Activated CD8-positive, alpha-beta T cell treated with anti-CD3 and anti-CD28 coated beads, Interleukin-2, amount 10 ng/mL, durations not matched to agents 7 days and 5 days (primary cell): ENCODE results near the gene CRYBB3. TPM values are rescaled to one million over a fixed set of nuclear protein-coding genes. Genes with fewer than 3 reads are reported as not detected.

Experiments
- ATAC-seq: fragments of 150-1000 bp; cut with Tn5 transposase; one replicate; pipeline ENCODE4 v1.10.0; 2021; ENCODE audit warnings: moderate library complexity
- CTCF ChIA-PET: fragments of 350-600 bp; sonication (Branson Sonifier 250); formaldehyde crosslinking; loops from one replicate; lab custom pipeline; 2021; ENCODE audit warnings: antibody characterized with exemption; lab: Charles Lee
- POLR2A ChIA-PET: fragments of 350-600 bp; sonication (Branson Sonifier 250); formaldehyde crosslinking; loops from one replicate; lab custom pipeline; 2021; ENCODE audit warnings: antibody characterized with exemption; lab: Charles Lee
- DNase-seq: peaks from one replicate; pipeline ENCODE4 v3.0.0-alpha.2; 2020
- H3K27ac Mint-ChIP-seq: one replicate; pipeline ENCODE4 v1.8.0; 2021; ENCODE audit warnings: mild to moderate bottlenecking, mixed read lengths
- H3K27me3 Mint-ChIP-seq: one replicate; pipeline ENCODE4 v1.8.0; 2021; ENCODE audit warnings: low read depth, mixed read lengths
- H3K36me3 Mint-ChIP-seq: one replicate; pipeline ENCODE4 v1.8.0; 2021; ENCODE audit warnings: low read depth, mixed read lengths
- H3K4me1 Mint-ChIP-seq: one replicate; pipeline ENCODE4 v1.8.0; 2021; ENCODE audit warnings: low read depth, mixed read lengths
- H3K4me3 Mint-ChIP-seq: one replicate; pipeline ENCODE4 v1.8.0; 2021; ENCODE audit warnings: mild to moderate bottlenecking, mixed read lengths
- H3K9me3 Mint-ChIP-seq: one replicate; pipeline ENCODE4 v1.8.0; 2022; ENCODE audit warnings: mixed read lengths; ENCODE audit not compliant: insufficient read depth
- total RNA-seq, 2 experiments: library from RNA; stranded (reverse); gene quantifications; one replicate each; pipeline ENCODE4 v1.2.3, GENCODE V29; 2021

CRYBB3 gene
- total RNA-seq, 2 experiments from 2014 or later, result not detected

DNA sequence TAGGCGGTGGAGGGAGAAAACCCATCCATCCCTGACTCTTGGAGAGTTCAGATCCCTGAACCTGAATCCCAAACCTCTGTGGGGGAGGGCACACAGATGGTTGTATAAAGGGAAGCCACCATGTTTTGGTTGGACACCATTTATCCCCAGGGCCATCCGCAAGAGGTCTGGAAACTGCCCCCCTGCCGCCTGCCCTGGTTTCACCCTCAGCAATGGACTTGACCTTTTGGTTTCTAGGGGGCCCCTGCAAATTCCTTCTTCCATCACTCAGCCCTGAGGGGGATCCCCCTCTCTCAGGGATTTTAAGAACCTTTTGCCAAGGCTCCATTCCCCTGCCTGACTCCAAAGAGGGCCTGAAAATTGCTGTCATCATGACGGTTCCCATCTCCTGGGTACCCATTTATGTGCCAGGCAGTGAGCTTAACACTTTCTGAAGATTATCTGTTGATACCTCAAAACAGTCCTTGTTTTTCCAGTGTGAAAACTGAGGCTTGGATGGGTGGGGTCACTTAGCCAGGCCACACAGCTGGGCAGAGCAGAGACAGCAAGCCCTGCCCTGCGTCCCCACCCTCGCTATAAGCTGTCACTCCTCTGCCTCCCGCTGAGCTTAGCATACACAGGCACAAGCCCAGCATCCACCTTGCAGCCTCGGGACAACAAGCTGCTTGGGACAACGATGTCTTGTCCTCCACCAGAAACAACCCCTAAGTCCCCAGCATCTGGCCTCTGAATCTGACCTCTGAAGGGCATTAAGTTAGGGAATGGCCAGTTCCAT is 33.2 kb upstream of the CRYBB3 start:
- Mint-ChIP-seq H3K36me3 (no peaks in the 10 kb centered on the region), H3K9me3 (no peaks in the 10 kb centered on the region), H3K4me1 (peaks cover 4% of the 10 kb centered on the region), H3K4me3 (no peak overlapping the region), H3K27ac (no peak overlapping the region), H3K27me3 (no peaks in the 10 kb centered on the region)
- DNase-seq (no peak), ATAC-seq (no peak)
- ChIA-PET POLR2A (no interaction called here), CTCF (no interaction called here)

DNA sequence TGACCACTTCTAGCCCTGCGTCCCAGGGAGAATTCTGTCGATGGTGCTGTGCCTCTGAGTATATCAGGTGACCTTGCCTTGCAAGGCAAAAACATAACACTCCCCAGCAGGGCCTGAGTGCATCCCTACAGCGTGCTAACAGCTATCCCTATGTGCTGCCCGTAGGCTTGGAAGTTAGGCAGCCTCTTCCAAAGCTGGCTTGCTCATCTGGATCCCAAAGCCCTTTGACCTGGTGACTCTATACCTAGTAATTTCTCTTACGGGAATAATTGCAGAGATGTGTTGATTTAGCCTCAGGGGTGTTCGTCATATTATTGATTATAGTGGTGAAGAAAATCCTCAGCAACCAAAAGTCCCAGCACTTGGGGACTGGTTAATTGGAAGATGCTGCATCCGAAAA is 32.6 kb upstream of the CRYBB3 start:
- CTCF ChIA-PET, result no interaction called here
- ATAC-seq (no peak), DNase-seq (no peak)
- Mint-ChIP-seq H3K4me3 (no peak overlapping the region), H3K27me3 (no peaks in the 10 kb centered on the region), H3K4me1 (peaks cover 4% of the 10 kb centered on the region), H3K27ac (no peak overlapping the region), H3K36me3 (no peaks in the 10 kb centered on the region), H3K9me3 (no peaks in the 10 kb centered on the region)
- POLR2A ChIA-PET, result no interaction called here

DNA sequence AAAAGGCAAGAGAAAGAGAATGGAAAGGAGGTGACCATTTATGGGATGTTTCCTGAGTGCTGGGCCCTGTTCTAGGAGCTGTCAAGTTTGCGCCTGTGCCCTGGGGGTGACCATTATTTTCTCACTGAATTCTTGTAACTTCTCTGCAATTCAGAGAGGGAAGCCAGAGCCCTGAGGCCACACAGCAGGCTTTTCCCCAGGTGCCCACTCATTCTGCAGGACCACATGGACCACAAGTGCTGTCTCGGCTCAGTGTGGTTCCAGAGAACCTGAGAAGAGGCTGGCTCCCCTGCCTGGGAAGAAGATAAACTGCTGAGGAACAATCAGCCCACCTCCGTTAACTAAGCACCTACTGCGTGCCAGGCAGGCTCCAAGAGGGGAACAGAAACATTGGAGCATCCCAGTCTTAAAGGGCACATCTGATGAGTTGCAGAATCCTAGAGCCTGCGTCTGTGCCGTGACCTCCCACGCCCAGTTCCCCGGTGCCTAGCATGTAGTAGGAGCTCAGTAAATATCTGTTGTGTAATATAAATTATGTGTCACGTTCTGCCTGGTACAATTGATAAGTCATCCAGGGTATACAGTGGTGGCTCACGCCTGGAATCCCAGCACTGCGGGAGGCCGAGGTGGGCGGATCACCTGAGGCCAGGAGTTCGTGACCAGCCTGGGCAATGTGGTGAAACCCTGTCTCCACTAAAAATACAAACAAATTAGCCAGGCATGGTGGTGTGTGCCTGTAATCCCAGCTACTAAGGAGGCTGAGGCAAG is 31.6 kb upstream of the CRYBB3 start:
- POLR2A ChIA-PET, result no interaction called here
- DNase-seq, result no peak
- Mint-ChIP-seq H3K36me3 (no peaks in the 10 kb centered on the region), H3K4me1 (peaks cover 4% of the 10 kb centered on the region), H3K27ac (no peak overlapping the region), H3K9me3 (no peaks in the 10 kb centered on the region), H3K4me3 (no peak overlapping the region), H3K27me3 (no peaks in the 10 kb centered on the region)
- CTCF ChIA-PET, result no interaction called here
- no peak for ATAC-seq

DNA sequence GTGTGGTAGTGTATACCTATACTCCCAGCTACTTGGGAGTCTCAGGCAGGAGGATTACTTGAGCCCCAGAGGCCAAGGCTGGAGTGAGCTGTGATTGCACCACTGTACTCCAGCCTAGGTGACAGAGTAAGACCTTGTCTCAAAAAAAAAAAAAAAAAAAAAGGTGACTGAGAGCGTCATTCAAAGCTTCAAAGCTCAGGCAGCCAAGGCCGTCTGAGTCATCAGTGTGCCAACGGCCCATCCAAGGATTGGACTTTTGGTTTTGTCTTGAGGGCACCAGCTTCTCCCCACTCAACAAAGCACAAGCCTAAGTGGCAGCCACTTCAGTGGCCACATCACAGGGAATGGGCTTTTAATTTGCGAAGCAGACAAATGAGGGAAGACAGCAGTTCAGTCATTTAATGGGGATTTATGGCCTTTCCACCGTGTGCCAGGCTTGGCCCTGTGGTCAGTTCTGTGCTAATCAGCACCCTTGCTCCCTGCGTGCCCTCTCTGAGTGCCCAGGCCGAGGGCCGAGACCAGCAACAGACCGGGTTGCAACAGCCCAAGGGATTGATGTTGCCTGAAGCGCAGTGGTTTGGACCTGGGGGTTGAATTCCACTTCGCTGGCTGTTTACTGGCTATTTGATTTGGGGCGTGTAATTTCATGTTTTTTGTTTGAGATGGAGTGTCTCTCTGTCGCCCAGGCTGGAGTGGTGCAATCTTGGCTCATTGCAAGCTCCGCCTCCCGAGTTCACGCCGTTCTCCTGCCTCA is 30.2 kb upstream of the CRYBB3 start:
- no peaks in the 10 kb centered on the region for H3K9me3 Mint-ChIP-seq
- H3K36me3 Mint-ChIP-seq, result no peaks in the 10 kb centered on the region
- POLR2A ChIA-PET, result no interaction called here
- CTCF ChIA-PET, result no interaction called here
- H3K27me3 Mint-ChIP-seq, result no peaks in the 10 kb centered on the region
- H3K4me3 Mint-ChIP-seq, result no peak overlapping the region
- no peaks in the 10 kb centered on the region for H3K4me1 Mint-ChIP-seq
- ATAC-seq (no peak), DNase-seq (no peak)
- no peak overlapping the region for H3K27ac Mint-ChIP-seq

DNA sequence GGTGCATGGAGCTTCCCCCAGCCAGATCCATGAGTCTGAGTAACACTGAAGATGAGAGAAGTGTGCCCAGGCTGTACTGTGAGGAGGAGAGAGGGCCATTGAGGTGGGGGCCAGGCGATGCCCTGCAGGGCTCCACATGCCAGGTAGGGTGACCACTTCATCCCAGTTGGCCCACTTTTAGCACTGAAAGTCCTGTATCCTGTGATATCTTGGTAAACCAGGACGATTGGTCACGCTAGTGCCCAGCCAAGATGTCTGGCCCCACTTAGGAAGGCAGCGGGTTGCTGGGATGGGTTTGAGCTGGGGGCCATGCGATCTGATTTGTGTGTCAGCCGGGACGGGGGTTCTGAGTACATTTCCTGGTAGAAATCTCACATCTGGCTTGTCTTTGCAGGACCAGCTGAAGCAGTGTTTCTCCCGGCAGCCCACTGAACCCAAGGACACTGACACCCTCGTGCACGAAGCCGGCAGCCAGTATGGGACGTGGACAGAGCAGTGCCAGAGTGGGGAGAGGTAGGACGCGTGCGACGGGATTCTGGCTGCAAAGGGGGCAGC is 29.2 kb upstream of the CRYBB3 start:
- no peaks in the 10 kb centered on the region for H3K4me1 Mint-ChIP-seq
- no peak for DNase-seq
- H3K27ac Mint-ChIP-seq, result peak overlapping the region; percentile 39
- CTCF ChIA-PET, result no interaction called here
- no peak overlapping the region for H3K4me3 Mint-ChIP-seq
- POLR2A ChIA-PET, result no interaction called here
- H3K27me3 Mint-ChIP-seq, result no peaks in the 10 kb centered on the region
- H3K36me3 Mint-ChIP-seq, result no peaks in the 10 kb centered on the region
- H3K9me3 Mint-ChIP-seq, result no peaks in the 10 kb centered on the region
- no peak for ATAC-seq

DNA sequence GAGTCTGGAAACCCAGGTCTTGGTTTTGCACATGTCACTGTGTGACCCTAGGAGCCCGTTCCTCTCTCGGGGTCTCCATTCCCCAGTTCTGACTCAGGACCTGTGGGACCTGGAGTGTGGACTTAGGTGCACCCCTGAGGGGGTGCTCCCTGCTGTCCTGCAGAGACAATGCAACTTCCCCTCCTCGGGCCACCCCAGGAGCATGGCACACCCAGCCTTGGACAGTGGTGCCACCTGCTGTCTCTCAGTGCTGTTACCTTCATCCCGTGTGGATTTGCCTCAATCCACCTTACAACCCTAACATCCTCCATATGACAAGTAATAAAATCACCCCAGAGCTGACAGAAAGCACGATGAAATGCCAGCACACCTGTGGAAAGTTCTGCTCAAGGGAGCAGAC is 27.5 kb upstream of the CRYBB3 start:
- no peak overlapping the region for H3K27ac Mint-ChIP-seq
- H3K4me1 Mint-ChIP-seq, result no peaks in the 10 kb centered on the region
- POLR2A ChIA-PET, result no interaction called here
- DNase-seq (peak; percentile 42), ATAC-seq (no peak)
- CTCF ChIA-PET, result interaction anchor here (0.7 to 2.5 kb wide), 3 partner anchors 44 to 90 kb away, joined by 3 to 9 read pairs (median 5); no protein-coding TSS in a partner anchor
- no peaks in the 10 kb centered on the region for H3K36me3 Mint-ChIP-seq
- H3K9me3 Mint-ChIP-seq, result no peaks in the 10 kb centered on the region
- H3K4me3 Mint-ChIP-seq, result no peak overlapping the region
- no peaks in the 10 kb centered on the region for H3K27me3 Mint-ChIP-seq

DNA sequence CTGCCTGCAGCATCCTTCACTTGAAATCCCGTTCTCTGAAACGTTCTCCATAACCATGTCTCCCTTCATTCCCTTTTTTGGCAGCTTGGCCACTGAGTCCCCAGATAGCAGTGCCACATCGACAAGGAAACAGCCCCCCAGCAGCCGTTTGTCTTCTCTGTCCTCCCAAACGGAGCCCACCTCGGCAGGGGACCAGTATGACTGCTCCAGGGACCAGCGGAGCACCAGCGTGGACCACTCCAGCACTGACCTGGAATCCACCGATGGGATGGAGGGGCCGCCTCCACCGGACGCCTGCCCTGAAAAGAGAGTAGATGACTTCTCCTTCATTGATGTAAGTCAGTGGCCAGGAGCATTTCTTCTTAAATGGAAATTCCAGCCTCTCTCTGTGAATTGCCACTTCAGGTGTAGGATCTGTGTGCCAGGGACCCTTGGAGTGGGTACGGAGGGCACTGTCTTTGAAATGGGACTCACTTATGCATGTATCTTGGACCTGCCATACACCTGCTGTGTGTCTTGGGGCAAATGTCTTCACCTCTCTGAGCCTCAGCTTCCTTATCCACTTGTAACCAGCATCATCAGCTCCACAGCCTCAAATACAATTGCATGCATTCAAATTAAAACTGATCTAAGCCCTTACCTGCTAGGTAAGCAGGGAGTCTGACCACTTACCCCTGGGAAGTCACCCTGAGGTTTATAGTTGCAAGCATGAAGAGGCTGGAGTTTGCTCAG is 25.3 kb upstream of the CRYBB3 start:
- peaks cover 4% of the 10 kb centered on the region for H3K36me3 Mint-ChIP-seq
- DNase-seq (no peak), ATAC-seq (no peak)
- ChIA-PET CTCF (interaction anchor here (1.1 to 1.3 kb wide), 2 partner anchors 124 to 125 kb away, joined by 3 read pairs; no protein-coding TSS in a partner anchor), POLR2A (interaction anchor here (0.6 kb wide), 1 partner anchor 701 kb away, joined by 8 read pairs; no protein-coding TSS in a partner anchor)
- H3K9me3 Mint-ChIP-seq, result peaks cover 1% of the 10 kb centered on the region
- H3K27ac Mint-ChIP-seq, result no peak overlapping the region
- H3K4me3 Mint-ChIP-seq, result no peak overlapping the region
- no peaks in the 10 kb centered on the region for H3K27me3 Mint-ChIP-seq
- H3K4me1 Mint-ChIP-seq, result no peaks in the 10 kb centered on the region

DNA sequence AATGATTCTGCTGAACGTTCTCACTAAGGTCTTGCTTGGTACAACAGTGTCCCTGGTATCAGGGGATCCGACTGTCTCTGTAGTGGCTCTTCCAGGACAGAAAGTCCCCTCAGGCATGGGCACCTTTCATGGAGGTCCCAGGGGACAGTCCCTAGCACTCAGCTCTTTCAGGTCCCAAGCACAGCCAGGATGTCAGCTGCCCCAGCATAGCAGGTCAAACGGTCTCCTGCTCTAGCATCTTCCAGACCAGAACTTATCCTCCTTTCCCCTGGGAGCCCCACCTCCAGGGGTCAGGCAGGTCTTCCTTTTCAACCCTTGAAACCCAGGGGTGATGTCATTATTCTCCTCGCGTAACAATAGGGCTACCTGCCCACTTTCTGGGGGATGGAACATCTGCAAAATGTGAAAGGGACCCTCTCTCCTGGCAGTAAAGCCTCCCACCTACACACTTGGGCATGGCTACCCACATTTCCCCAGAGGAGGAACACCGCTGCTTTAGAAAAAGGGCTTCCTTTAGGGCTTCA is 24.7 kb upstream of the CRYBB3 start:
- no peak overlapping the region for H3K4me3 Mint-ChIP-seq
- POLR2A ChIA-PET, result interaction anchor here (0.6 kb wide), 1 partner anchor 700 kb away, joined by 8 read pairs; no protein-coding TSS in a partner anchor
- no peak for ATAC-seq
- H3K27ac Mint-ChIP-seq, result no peak overlapping the region
- H3K36me3 Mint-ChIP-seq, result peaks cover 10% of the 10 kb centered on the region
- no peaks in the 10 kb centered on the region for H3K27me3 Mint-ChIP-seq
- H3K9me3 Mint-ChIP-seq, result peaks cover 7% of the 10 kb centered on the region
- no peak for DNase-seq
- no peaks in the 10 kb centered on the region for H3K4me1 Mint-ChIP-seq
- CTCF ChIA-PET, result no interaction called here

DNA sequence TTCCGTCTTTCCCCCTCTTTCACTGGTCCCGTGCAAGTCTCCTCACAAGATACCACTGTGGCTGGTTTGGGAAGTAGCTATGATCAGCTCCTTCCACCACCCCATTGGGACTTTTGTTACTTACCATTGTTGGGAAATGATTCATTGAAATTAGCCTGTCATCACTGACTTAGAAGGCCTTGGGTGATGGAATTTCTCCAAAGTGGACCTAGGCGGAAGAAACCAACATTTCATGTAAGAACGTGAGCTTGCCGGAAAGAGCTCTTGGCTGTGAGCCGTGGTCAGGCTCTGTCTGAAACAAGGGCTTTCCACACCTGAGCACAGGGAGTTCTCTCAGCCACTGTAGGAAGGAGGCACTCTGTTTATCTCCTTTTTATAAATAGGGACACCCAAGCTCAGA is 23.5 kb upstream of the CRYBB3 start:
- CTCF ChIA-PET, result interaction anchor here (0.8 kb wide), 1 partner anchor 95 kb away, joined by 4 read pairs; no protein-coding TSS in a partner anchor
- Mint-ChIP-seq H3K27me3 (no peaks in the 10 kb centered on the region), H3K36me3 (peaks cover 11% of the 10 kb centered on the region), H3K27ac (peak overlapping the region; percentile 10), H3K9me3 (peaks cover 8% of the 10 kb centered on the region), H3K4me1 (no peaks in the 10 kb centered on the region), H3K4me3 (no peak overlapping the region)
- DNase-seq (no peak), ATAC-seq (no peak)
- POLR2A ChIA-PET, result no interaction called here

DNA sequence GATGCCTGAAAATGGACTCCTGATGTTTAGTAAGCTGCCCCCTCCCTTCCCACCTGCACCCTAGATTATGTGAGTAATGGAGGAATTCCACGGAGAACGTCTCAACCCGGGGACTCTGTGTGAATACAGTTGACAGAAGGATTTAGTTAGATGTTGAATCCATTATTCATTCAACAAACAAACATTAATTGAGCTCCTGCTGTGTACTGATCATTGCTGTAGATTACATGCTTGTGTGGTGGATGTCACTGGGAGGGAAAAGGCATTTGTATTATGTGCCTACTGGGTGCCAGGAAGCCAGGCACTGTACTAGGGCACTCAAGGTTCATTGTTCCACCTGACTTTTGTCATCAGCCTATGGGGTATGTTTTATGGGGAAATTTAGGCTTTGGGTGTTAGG is 22.9 kb upstream of the CRYBB3 start:
- Mint-ChIP-seq H3K4me1 (no peaks in the 10 kb centered on the region), H3K4me3 (no peak overlapping the region), H3K36me3 (peaks cover 15% of the 10 kb centered on the region), H3K9me3 (peaks cover 8% of the 10 kb centered on the region), H3K27ac (no peak overlapping the region), H3K27me3 (no peaks in the 10 kb centered on the region)
- ChIA-PET CTCF (interaction anchor here (0.8 kb wide), 1 partner anchor 95 kb away, joined by 4 read pairs; no protein-coding TSS in a partner anchor), POLR2A (no interaction called here)
- DNase-seq (no peak), ATAC-seq (no peak)

DNA sequence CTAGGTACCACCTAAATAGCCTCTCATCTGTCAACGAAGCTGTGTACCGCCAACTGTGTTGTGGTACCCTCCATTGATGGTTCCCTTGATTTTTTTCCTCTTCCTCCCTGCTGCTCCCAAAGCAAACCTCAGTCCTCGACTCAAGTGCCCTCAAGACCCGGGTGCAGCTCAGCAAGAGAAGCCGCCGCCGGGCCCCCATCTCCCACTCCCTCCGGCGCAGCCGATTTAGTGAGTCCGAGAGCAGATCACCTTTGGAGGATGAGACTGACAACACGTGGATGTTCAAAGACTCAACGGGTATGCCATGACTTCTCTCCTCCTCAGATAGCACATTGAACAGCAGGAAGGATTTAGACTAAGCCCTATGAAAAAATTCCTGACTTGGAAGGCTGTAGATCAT is 22.4 kb upstream of the CRYBB3 start:
- ChIA-PET POLR2A (no interaction called here), CTCF (no interaction called here)
- peaks cover 8% of the 10 kb centered on the region for H3K9me3 Mint-ChIP-seq
- no peak for DNase-seq
- H3K4me1 Mint-ChIP-seq, result no peaks in the 10 kb centered on the region
- no peak for ATAC-seq
- peaks cover 16% of the 10 kb centered on the region for H3K36me3 Mint-ChIP-seq
- no peaks in the 10 kb centered on the region for H3K27me3 Mint-ChIP-seq
- no peak overlapping the region for H3K27ac Mint-ChIP-seq
- H3K4me3 Mint-ChIP-seq, result no peak overlapping the region
